HG03280 (cell line): Measurements from ENCODE around the gene NAGPA.
A peak's percentile ranks its signal among the peaks of the same experiment; 100 is the strongest.
"Not testable (repeated sequence)": the region's sequence is repeated elsewhere in the genome, so short reads cannot be mapped to it uniquely, and the experiment has no call there.

ENCODE experiments used
- ATAC-seq: cut with Tn5 transposase; IDR thresholded peaks from one replicate; pipeline ENCODE4 v1.9.1; 2021; ENCODE audit warnings: mild to moderate bottlenecking, moderate library complexity; ENCODE audit not compliant: unreplicated experiment

NAGPA gene

GRCh38 chr16:5062051-5062450, 28.3 kb upstream of the NAGPA start:
- ATAC-seq: no peak

GRCh38 chr16:5060073-5060641, 26.4 kb upstream of the NAGPA start:
- ATAC-seq: no peak

GRCh38 chr16:5059386-5060072, 25.8 kb upstream of the NAGPA start:
- no peak for ATAC-seq

- ATAC-seq: no peak
These were observed 24.7 kb upstream of the NAGPA start for GRCh38 chr16:5058476-5058875.

- peak; percentile 51 for ATAC-seq
These were observed 22.6 kb upstream of the NAGPA start for GRCh38 chr16:5056352-5056751.

- ATAC-seq: no peak
These were observed 21.4 kb upstream of the NAGPA start for GRCh38 chr16:5054876-5055865.

- no peak for ATAC-seq
These were observed 13.2 kb upstream of the NAGPA start for GRCh38 chr16:5046914-5047313.

GRCh38 chr16:5045499-5046115, 11.9 kb upstream of the NAGPA start:
- no peak for ATAC-seq

GRCh38 chr16:5044581-5044980, 10.8 kb upstream of the NAGPA start:
- not testable (repeated sequence) for ATAC-seq

GRCh38 chr16:5044011-5044540, 10.3 kb upstream of the NAGPA start:
- no peak for ATAC-seq

- no peak for ATAC-seq
These were observed 8.9 kb upstream of the NAGPA start for GRCh38 chr16:5042574-5043171.

GRCh38 chr16:5041600-5042133, 7.9 kb upstream of the NAGPA start:
- ATAC-seq: no peak

GRCh38 chr16:5040451-5040850, 6.7 kb upstream of the NAGPA start:
- ATAC-seq: no peak

- no peak for ATAC-seq
These were observed 2.8 kb upstream of the NAGPA start for GRCh38 chr16:5036228-5037156.

GRCh38 chr16:5035909-5036227, 2.1 kb upstream of the NAGPA start:
- ATAC-seq: no peak

- no peak for ATAC-seq
These were observed 410 bp upstream of the NAGPA start for GRCh38 chr16:5034167-5034523.

GRCh38 chr16:5032748-5033167, 977 bp downstream of the NAGPA start:
- no peak for ATAC-seq

GRCh38 chr16:5031601-5032000, 2.1 kb downstream of the NAGPA start:
- ATAC-seq: no peak

- ATAC-seq: no peak
These were observed 3.4 kb downstream of the NAGPA start for GRCh38 chr16:5030251-5030870.
